Progenitor cell of endocrine pancreas (in vitro differentiated cells): ENCODE data around the gene DIAPH2. TPM values are rescaled to one million over a fixed set of nuclear protein-coding genes. Genes with fewer than 3 reads are reported as not detected.

Experiments used
- DNase-seq: peaks from one replicate; pipeline ENCODE4 v3.0.0; 2021; ENCODE audit warnings: low spot score; ENCODE audit not compliant: unreplicated experiment
- H3K27ac Mint-ChIP-seq: 2 replicates; pipeline ENCODE4 v1.8.0; 2021; ENCODE audit warnings: mild to moderate bottlenecking, moderate library complexity, mixed read lengths
- H3K27me3 Mint-ChIP-seq: 2 replicates; pipeline ENCODE4 v1.8.0; 2021; ENCODE audit warnings: mixed read lengths
- H3K36me3 Mint-ChIP-seq: 2 replicates; pipeline ENCODE4 v1.8.0; 2022; ENCODE audit warnings: mixed read lengths; ENCODE audit not compliant: insufficient read depth
- H3K4me1 Mint-ChIP-seq: 2 replicates; pipeline ENCODE4 v1.8.0; 2021; ENCODE audit warnings: low read depth, mixed read lengths
- H3K4me3 Mint-ChIP-seq: 2 replicates; pipeline ENCODE4 v1.8.0; 2021; ENCODE audit warnings: low read depth, mild to moderate bottlenecking, moderate library complexity, mixed read lengths
- H3K9me3 Mint-ChIP-seq: 2 replicates; pipeline ENCODE4 v1.8.0; 2021; ENCODE audit warnings: low read depth, mixed read lengths
- total RNA-seq: library from RNA; stranded (reverse); gene quantifications from 2 replicates; pipeline ENCODE4 v1.2.1, GENCODE V29; 2021
- TF ChIP-seq, protein P1 (sequence below): fragments of 200-600 bp; sonication (generic); IDR thresholded peaks from one replicate; pipeline ENCODE4 v1.5.0; 2021; ENCODE audit warnings: antibody characterized with exemption, mild to moderate bottlenecking; ENCODE audit not compliant: unreplicated experiment

DIAPH2 gene
- total RNA-seq, 1 donor from 2014 or later = 29.7 TPM

DNA sequence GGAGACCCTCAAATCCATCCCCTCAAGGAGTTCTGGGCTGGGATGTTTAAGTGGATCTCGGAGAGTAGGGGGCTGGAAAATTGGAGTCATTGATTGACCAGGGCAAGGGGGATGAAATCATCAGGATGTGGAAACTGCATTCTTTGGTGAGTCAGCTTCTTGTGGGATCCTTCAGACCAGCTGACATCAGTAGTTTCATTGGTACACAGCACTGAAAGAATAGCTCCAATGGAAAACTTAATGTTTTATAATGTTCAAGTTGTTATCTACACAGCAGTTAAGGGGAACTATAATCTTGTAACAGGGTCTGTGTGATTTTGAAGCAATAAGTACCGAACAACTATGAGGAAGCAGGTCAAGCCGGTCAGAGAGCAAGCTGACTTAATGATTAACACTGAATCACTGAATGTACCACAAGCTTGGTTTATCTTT, 705.1 kb downstream of the DIAPH2 start:
- H3K4me1 Mint-ChIP-seq = peaks cover 5% of the 10 kb centered on the region

GRCh38 chrX:97397371-97397770, 712.7 kb downstream of the DIAPH2 start:
- Mint-ChIP-seq H3K36me3 (no peaks in the 10 kb centered on the region), H3K27me3 (no peaks in the 10 kb centered on the region), H3K9me3 (no peaks in the 10 kb centered on the region), H3K4me1 (peaks cover 6% of the 10 kb centered on the region), H3K27ac (no peak overlapping the region), H3K4me3 (no peak overlapping the region)
- DNase-seq = no peak
- TF ChIP-seq, protein P1, sequence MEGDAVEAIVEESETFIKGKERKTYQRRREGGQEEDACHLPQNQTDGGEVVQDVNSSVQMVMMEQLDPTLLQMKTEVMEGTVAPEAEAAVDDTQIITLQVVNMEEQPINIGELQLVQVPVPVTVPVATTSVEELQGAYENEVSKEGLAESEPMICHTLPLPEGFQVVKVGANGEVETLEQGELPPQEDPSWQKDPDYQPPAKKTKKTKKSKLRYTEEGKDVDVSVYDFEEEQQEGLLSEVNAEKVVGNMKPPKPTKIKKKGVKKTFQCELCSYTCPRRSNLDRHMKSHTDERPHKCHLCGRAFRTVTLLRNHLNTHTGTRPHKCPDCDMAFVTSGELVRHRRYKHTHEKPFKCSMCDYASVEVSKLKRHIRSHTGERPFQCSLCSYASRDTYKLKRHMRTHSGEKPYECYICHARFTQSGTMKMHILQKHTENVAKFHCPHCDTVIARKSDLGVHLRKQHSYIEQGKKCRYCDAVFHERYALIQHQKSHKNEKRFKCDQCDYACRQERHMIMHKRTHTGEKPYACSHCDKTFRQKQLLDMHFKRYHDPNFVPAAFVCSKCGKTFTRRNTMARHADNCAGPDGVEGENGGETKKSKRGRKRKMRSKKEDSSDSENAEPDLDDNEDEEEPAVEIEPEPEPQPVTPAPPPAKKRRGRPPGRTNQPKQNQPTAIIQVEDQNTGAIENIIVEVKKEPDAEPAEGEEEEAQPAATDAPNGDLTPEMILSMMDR = no peak

More for the DNA sequence above, 705.1 kb downstream of the DIAPH2 start:
- peaks cover 5% of the 10 kb centered on the region for H3K9me3 Mint-ChIP-seq
- peaks cover 11% of the 10 kb centered on the region for H3K36me3 Mint-ChIP-seq
- no peak overlapping the region for H3K4me3 Mint-ChIP-seq
- H3K27me3 Mint-ChIP-seq = no peaks in the 10 kb centered on the region
- TF ChIP-seq, protein P1 = no peak
- DNase-seq = no peak
- no peak overlapping the region for H3K27ac Mint-ChIP-seq

DNA sequence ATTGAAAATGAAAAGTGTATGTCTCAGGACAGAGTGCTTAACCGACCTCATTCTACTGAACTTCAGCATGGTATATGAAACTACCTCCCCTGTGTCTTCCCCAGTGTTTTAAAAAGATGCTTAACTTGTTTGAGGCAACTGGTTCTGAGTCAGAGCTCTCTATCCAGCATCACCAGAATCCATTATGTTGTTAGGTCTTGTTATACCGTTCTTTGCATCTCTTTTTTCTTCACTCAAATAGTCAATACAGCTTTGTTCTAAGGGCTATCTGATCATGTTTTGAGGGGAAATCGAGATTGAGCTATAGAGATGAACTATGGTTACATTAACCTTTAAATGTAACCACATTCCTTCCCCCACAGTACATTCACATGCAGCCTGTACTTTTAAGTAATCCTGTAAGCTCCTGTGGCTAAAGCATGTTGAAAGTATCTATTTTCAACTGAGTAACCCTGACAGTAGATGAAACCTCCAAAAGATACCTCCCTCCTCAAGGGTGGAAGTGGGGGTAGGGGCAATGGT, 713.4 kb downstream of the DIAPH2 start:
- Mint-ChIP-seq H3K4me1 (peaks cover 7% of the 10 kb centered on the region), H3K27ac (no peak overlapping the region), H3K36me3 (no peaks in the 10 kb centered on the region), H3K27me3 (no peaks in the 10 kb centered on the region), H3K9me3 (no peaks in the 10 kb centered on the region), H3K4me3 (no peak overlapping the region)
- DNase-seq = no peak
- TF ChIP-seq, protein P1 = no peak

GRCh38 chrX:97399400-97399799, 714.8 kb downstream of the DIAPH2 start:
- H3K27ac Mint-ChIP-seq = no peak overlapping the region
- no peaks in the 10 kb centered on the region for H3K36me3 Mint-ChIP-seq

GRCh38 chrX:97400492-97400891, 715.9 kb downstream of the DIAPH2 start:
- DNase-seq = no peak
- Mint-ChIP-seq H3K27ac (no peak overlapping the region), H3K4me1 (peaks cover 7% of the 10 kb centered on the region), H3K27me3 (no peaks in the 10 kb centered on the region), H3K36me3 (no peaks in the 10 kb centered on the region), H3K9me3 (no peaks in the 10 kb centered on the region), H3K4me3 (no peak overlapping the region)
- TF ChIP-seq, protein P1 = no peak

More at GRCh38 chrX:97399400-97399799, 714.8 kb downstream of the DIAPH2 start:
- H3K27me3 Mint-ChIP-seq = no peaks in the 10 kb centered on the region
- no peaks in the 10 kb centered on the region for H3K9me3 Mint-ChIP-seq
- no peak for DNase-seq
- H3K4me3 Mint-ChIP-seq = no peak overlapping the region
- TF ChIP-seq, protein P1 = no peak
- peaks cover 7% of the 10 kb centered on the region for H3K4me1 Mint-ChIP-seq
